COLO829 (cell line): Measurements from ENCODE around the gene CELF1.

Experiments used
- DNase-seq: peaks from one replicate; pipeline ENCODE4 v3.0.0; 2012; ENCODE audit warnings: low spot score

CELF1 gene

GRCh38 chr11:47552566-47553405, at the start of gene CELF1:
Gene CELF1, minus strand, starts transcription at chr11:47553132. Its CDS starts 53,609 bp downstream, at chr11:47499523.
- peak; percentile 61 for DNase-seq

DNA sequence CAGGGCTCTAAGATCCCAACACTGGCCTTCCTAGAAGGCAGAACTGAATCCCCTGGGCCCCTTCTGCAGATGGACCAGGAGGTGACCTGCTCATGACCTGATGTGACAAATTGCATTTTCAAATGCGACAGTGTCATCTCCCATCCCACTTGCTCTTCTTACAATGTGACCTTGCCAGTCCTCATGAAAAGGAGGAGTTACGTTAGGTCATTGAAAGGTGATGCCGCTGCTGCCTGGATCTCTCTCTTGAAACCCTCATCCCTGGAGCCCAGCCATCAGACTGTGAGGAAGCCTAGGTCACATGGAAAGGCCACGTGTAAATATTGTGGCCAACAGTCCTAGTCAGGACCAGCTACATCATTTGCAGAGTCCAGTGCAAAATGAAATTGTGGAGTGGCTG, 47.0 kb upstream of the CELF1 start:
- DNase-seq: no peak

DNA sequence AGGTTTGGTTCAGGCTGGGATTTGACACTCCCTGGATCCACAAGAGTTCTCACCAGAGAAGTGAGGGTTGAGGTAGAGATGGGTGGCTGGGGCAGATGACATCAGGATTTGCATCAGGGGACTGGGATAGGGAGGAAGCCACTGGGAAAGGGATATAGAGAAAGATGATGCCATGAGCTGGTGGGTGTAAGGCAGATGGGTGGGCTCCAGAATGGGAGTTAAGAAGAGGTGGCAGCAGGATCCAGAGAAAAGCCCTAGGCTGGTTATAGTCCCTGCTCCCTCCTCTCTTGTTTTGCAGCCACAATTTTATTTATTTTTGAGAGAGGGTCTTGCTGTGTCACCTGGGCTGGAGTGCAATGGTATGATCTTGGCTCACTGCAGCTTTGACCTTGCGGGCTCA, 43.0 kb upstream of the CELF1 start:
- no peak for DNase-seq

- DNase-seq: no peak
Measured at GRCh38 chr11:47595029-47595428, 42.1 kb upstream of the CELF1 start.

- DNase-seq: no peak
Measured at GRCh38 chr11:47593934-47594855, 41.3 kb upstream of the CELF1 start, which contains the start of gene C1QTNF4. Gene C1QTNF4, minus strand, starts transcription at chr11:47594411. Its CDS starts 3,601 bp downstream, at chr11:47590810.

GRCh38 chr11:47593492-47593933, 40.6 kb upstream of the CELF1 start:
- DNase-seq: no peak

GRCh38 chr11:47592970-47593369, 40.0 kb upstream of the CELF1 start:
- DNase-seq: no peak

GRCh38 chr11:47592251-47592650, 39.3 kb upstream of the CELF1 start:
- no peak for DNase-seq

GRCh38 chr11:47591764-47592163, 38.8 kb upstream of the CELF1 start:
- no peak for DNase-seq

- no peak for DNase-seq
Measured at GRCh38 chr11:47589977-47590861, 37.3 kb upstream of the CELF1 start.

- DNase-seq: no peak
Measured at GRCh38 chr11:47589584-47589976, 36.6 kb upstream of the CELF1 start.

DNA sequence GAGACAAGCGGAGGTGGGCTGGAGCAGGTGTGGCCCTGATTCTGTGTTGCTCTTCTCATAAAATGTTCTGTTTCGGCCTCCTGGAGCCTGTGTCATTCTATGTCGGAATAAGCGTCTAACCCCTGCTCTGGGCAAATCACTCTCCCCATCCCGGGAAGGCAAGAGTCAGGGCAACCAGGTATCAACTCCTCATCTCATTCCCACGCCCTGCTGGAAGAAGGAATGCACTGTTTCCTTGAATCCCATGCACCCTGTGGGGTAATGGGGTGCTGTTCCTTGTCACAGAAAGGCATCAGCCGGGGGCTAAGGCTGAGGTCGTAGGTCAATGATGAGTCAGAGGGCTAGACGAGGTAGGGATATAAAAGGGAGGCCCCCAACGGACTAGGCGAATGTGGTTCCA, 36.2 kb upstream of the CELF1 start:
- no peak for DNase-seq

DNA sequence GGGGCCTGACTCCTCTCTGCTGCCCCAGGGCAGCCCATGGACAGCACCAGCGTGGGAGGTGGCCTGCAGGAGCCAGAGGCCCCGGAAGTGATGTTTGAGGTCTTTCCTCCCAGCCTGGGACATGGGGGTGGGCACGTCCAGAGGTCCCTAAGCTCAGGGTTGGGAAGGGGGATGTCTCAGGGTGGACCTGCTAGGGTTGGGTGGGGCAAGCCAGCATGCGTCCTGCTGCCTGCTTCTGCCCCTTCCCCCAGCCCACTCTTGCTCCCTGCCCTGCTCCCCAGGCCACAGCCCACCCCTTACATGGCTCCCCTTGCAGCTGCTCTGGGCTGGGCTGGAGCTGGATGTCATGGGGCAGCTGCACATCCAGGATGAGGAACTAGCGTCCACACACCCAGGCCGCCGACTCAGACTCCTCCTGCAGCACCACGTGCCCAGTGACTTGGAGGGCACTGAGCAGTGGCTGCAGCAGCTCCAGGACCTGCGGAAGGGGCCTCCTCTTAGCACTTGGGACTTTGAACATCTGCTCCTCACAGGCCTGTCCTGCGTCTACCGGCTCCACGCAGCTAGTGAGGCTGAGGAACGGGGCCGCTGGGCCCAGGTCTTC, 34.9 kb upstream of the CELF1 start:
- DNase-seq: peak; percentile 41

DNA sequence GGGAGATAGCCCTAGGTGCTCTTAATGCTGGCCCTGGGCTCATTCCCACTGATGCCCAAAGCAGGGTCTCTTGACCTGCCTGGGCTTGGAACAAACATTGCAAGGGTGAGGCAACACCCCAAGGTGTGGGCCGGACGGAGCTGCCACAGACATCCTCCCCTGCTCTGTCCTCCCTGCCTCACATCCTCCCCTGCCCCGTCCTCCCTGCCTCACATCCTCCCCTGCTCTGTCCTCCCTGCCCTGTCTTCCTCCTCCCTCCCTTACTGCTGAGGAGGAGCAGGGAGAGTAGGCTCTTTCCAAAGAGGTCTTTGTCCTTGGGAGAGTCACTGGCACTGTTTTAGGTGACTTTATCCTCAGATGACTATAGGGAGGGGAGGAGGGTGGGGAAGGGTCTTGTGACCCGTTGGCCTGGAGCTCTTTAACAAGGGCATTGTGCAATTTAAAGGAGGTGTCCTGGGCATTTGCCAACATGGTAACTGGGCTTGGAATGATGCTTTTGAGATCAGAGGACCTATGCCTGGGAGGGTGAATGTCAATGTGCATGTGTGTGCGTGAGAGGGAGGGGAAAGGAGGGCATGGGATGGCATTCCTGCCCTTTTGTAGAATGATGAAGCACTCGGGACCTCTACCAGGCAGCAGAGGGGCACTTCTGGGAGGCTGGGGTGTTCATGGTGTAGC, 34.2 kb upstream of the CELF1 start:
- DNase-seq: peak; percentile 74

GRCh38 chr11:47586098-47586855, 33.3 kb upstream of the CELF1 start, which contains the start of gene FAM180B:
Gene FAM180B, plus strand, starts transcription at chr11:47586678. Its CDS starts 91 bp downstream, at chr11:47586769.
- no peak for DNase-seq

DNA sequence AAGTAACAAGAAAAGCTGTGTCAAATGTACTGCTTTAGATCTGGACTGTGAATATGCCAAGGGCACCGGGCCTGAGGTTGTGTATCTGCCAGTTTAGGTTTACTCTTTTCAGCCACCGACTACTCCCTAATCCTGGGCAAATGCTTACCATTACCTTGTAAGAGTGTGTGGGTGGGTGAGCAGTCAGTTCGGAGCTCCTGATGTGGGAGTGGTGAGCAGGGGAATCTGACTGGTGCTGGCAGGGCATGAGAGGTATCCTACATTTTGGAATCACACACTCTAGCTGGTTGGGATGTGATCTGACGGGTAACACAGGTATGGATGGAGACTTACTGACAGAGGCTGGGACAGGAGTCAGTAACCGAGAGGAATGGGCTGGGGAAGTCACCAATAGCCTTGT, 30.9 kb upstream of the CELF1 start:
- no peak for DNase-seq

- peak; percentile 95 for DNase-seq
Measured at GRCh38 chr11:47578524-47579494, 25.9 kb upstream of the CELF1 start, which contains the start of the genes KBTBD4 and NDUFS3. Gene KBTBD4, minus strand, starts transcription at chr11:47578970. Its CDS starts 19 bp downstream, at chr11:47578951. Gene NDUFS3, plus strand, starts transcription at chr11:47579074. Its CDS starts 18 bp downstream, at chr11:47579092.

DNA sequence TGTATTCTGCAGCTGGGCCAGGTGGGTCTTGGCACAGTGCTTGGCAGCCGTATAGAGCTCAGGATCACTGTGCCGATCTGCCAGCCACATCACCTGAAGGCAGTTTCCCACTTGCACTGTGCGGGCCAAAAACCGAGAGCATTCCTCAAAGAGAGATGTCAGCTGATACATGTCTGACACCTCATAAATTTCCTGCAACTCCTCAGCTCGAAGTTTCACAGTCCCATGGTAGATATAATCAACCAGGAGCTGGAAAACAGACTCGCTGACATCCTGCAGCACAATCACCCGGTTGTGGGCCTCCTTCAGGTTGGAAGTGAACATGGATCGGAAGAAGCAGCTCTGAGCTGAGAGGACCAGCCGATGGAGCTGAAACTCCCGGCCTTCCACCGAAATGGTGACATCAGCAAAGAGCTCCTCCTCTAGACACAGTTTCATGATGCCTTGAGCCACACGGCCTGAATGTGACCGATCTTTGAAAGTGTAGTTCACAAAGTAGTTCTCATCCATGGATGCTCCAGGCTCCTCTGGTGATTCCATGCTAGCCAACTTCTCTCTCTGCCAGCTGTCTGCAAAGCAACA, 24.6 kb upstream of the CELF1 start:
- no peak for DNase-seq
